SK-N-SH (cell line): ENCODE results near the gene SMYD3. TPM values are rescaled to one million over a fixed set of nuclear protein-coding genes. Genes with fewer than 3 reads are reported as not detected.

ENCODE experiments used
- CTCF ChIA-PET: fragments of 300-600, 350-600 bp; formaldehyde crosslinking; extraction: SDS; loops from one replicate; lab custom pipeline; 2021; lab: Yijun Ruan, JAX
- POLR2A ChIA-PET: fragments of 350-600 bp; sonication (Branson Sonifier 250); formaldehyde crosslinking; extraction: SDS; loops from one replicate; lab custom pipeline; 2020; ENCODE audit warnings: antibody characterized with exemption, inconsistent platforms; lab: Yijun Ruan, JAX
- DNase-seq: peaks from one replicate; pipeline ENCODE4 v3.0.0; 2012
- H2AFZ ChIP-seq: fragments of 200-600 bp; sonication (generic); 2 replicates; pipeline ENCODE4 v1.8.1; 2016; ENCODE audit warnings: antibody characterized with exemption, mild to moderate bottlenecking, low read depth
- H3F3A ChIP-seq: fragments of 200-600 bp; sonication (generic); replicated peaks from 2 replicates; pipeline ENCODE3; 2016; ENCODE audit warnings: antibody characterized with exemption, mild to moderate bottlenecking; ENCODE audit not compliant: insufficient read depth
- H3K27ac ChIP-seq, 2 experiments: fragments of 200-500 bp in 1 of 2; fragments of 200-600 bp in 1 of 2; sonication (Bioruptor generic) in 1 of 2; sonication (generic), shearing (Covaris generic) in 1 of 2; 2 replicates each; pipeline versions ENCODE4 v1.5.1 to v1.6.1; 2014 to 2016; ENCODE audit warnings: low read depth in 2 of 2, inconsistent platforms in 1 of 2, low read length in 1 of 2, mild to moderate bottlenecking in 1 of 2, mixed read lengths in 1 of 2
- H3K27me3 ChIP-seq: fragments of 200-600 bp; sonication (generic), shearing (Covaris generic); 2 replicates; pipeline ENCODE4 v1.6.1; 2016; ENCODE audit warnings: mixed run types; ENCODE audit not compliant: insufficient read depth
- H3K36me3 ChIP-seq, 2 experiments: fragments of 200-500 bp in 1 of 2; fragments of 200-600 bp in 1 of 2; sonication (Bioruptor generic) in 1 of 2; sonication (generic) in 1 of 2; replicated peaks in 1 of 2; 2 replicates each; pipeline versions ENCODE3 to v1.5.1; 2014 to 2016; ENCODE audit warnings: low read length in 1 of 2, mild to moderate bottlenecking in 1 of 2; ENCODE audit not compliant: insufficient read depth in 2 of 2, control insufficient read depth in 1 of 2
- H3K4me1 ChIP-seq, 2 experiments: fragments of 200-500 bp in 1 of 2; fragments of 200-600 bp in 1 of 2; sonication (Bioruptor generic) in 1 of 2; sonication (generic), shearing (Covaris generic) in 1 of 2; 2 replicates each; pipeline versions ENCODE4 v1.5.1 to v1.6.1; 2014 to 2016; ENCODE audit warnings: low read depth in 1 of 2, low read length in 1 of 2, mixed run types in 1 of 2; ENCODE audit not compliant: insufficient read depth in 2 of 2, control insufficient read depth in 1 of 2
- H3K4me2 ChIP-seq: fragments of 200-600 bp; sonication (generic), shearing (Covaris generic); 2 replicates; pipeline ENCODE4 v1.6.1; 2017; ENCODE audit warnings: mixed run types
- H3K4me3 ChIP-seq, 2 experiments: fragments of 200-500 bp in 1 of 2; fragments of 200-600 bp in 1 of 2; sonication (Bioruptor generic) in 1 of 2; sonication (generic), shearing (Covaris generic) in 1 of 2; 2 replicates each; pipeline versions ENCODE4 v1.5.1 to v1.8.1; 2014 to 2016; ENCODE audit warnings: low read depth in 2 of 2, inconsistent platforms in 1 of 2, low read length in 1 of 2, mild to moderate bottlenecking in 1 of 2, mixed read lengths in 1 of 2, moderate library complexity in 1 of 2
- H3K79me2 ChIP-seq: fragments of 200-600 bp; sonication (generic); 2 replicates; pipeline ENCODE4 v1.8.1; 2017; ENCODE audit warnings: mild to moderate bottlenecking; ENCODE audit not compliant: insufficient read depth
- H3K9ac ChIP-seq: fragments of 200-600 bp; sonication (generic); 2 replicates; pipeline ENCODE4 v1.6.1; 2017; ENCODE audit warnings: mixed run types
- H3K9me2 ChIP-seq: fragments of 200-600 bp; sonication (generic); 2 replicates; pipeline ENCODE4 v1.6.1; 2017; ENCODE audit warnings: mixed run types
- H3K9me3 ChIP-seq: fragments of 200-600 bp; sonication (generic); 2 replicates; pipeline ENCODE4 v1.6.1; 2017; ENCODE audit warnings: mixed run types, mild to moderate bottlenecking, moderate library complexity
- H4K20me1 ChIP-seq: fragments of 200-600 bp; sonication (generic); 2 replicates; pipeline ENCODE4 v1.6.1; 2017; ENCODE audit warnings: mild to moderate bottlenecking, mixed run types; ENCODE audit not compliant: insufficient read depth
- CHD2 ChIP-seq: fragments of 150-350 bp; IDR thresholded peaks from 2 replicates; pipeline ENCODE4 v1.6.1; 2018; ENCODE audit warnings: low read length; ENCODE audit not compliant: partially characterized antibody
- EP300 ChIP-seq, 2 experiments: IDR thresholded peaks; 2 replicates each; pipeline versions ENCODE4 v1.4.0 to v1.6.1; 2012; ENCODE audit warnings: borderline replicate concordance in 1 of 2, low read depth in 1 of 2, low read length in 1 of 2
- FOSL2 ChIP-seq: IDR thresholded peaks from 2 replicates; pipeline ENCODE4 v1.4.0; 2012; ENCODE audit warnings: low read depth, mild to moderate bottlenecking, moderate library complexity, borderline replicate concordance
- FOXJ3 ChIP-seq: sonication (generic); formaldehyde crosslinking; IDR thresholded peaks from 2 replicates; pipeline ENCODE4 v1.5.1; 2020; ENCODE audit warnings: mild to moderate bottlenecking, missing genetic modification reagents
- FOXM1 ChIP-seq: IDR thresholded peaks from 2 replicates; pipeline ENCODE4 v1.4.0; 2012; ENCODE audit warnings: low read depth, mild to moderate bottlenecking
- GATA2 ChIP-seq: sonication (generic); formaldehyde crosslinking; IDR thresholded peaks from 2 replicates; pipeline ENCODE4 v1.5.0; 2020; ENCODE audit warnings: mild to moderate bottlenecking, missing genetic modification reagents
- MXI1 ChIP-seq: IDR thresholded peaks from 2 replicates; pipeline ENCODE4 v1.6.1; 2012; ENCODE audit warnings: mild to moderate bottlenecking, low read depth, low read length, improper control_type of control experiment
- POLR2AphosphoS5 ChIP-seq: IDR thresholded peaks from 2 replicates; pipeline ENCODE4 v1.6.1; 2012; ENCODE audit warnings: low read depth, low read length
- RCOR1 ChIP-seq: fragments of 150-350 bp; IDR thresholded peaks from 2 replicates; pipeline ENCODE4 v1.6.1; 2017; ENCODE audit warnings: antibody characterized with exemption, low read length
- REST ChIP-seq: IDR thresholded peaks from 2 replicates; pipeline ENCODE4 v1.6.1; 2012; ENCODE audit warnings: mild to moderate bottlenecking, low read depth, low read length, moderate library complexity
- RXRA ChIP-seq: IDR thresholded peaks from 2 replicates; pipeline ENCODE4 v1.4.0; 2012; ENCODE audit warnings: low read depth, mild to moderate bottlenecking, borderline replicate concordance
- TAF1 ChIP-seq: IDR thresholded peaks from 2 replicates; pipeline ENCODE4 v1.6.1; 2012; ENCODE audit warnings: low read depth, mild to moderate bottlenecking, low read length, moderate library complexity, borderline replicate concordance
- TCF12 ChIP-seq: IDR thresholded peaks from 2 replicates; pipeline ENCODE4 v1.4.0; 2012
- USF1 ChIP-seq: IDR thresholded peaks from 2 replicates; pipeline ENCODE4 v1.4.0; 2012; ENCODE audit warnings: low read depth, borderline replicate concordance
- WGBS: methylation state at CpG from one replicate; pipeline ENCODE4 v1.1.6; 2017; ENCODE audit warnings: low lambda C conversion rate; 5-methylcytosine and 5-hydroxymethylcytosine counted together
- polyA plus RNA-seq, 3 experiments: library from polyadenylated mRNA; depleted of rRNA; stranded (reverse); fragments of >200 nt; gene quantifications; 2 replicates each; pipeline ENCODE4 v1.2.3, GENCODE V29; 2012
- TF ChIP-seq, protein P1 (sequence below): IDR thresholded peaks from 2 replicates; pipeline ENCODE4 v1.4.0; 2012; ENCODE audit warnings: low read depth, borderline replicate concordance
- TF ChIP-seq, protein P2 (sequence below): fragments of 200-600 bp; sonication (generic); IDR thresholded peaks from 2 replicates; pipeline ENCODE4 v1.6.1; 2017; ENCODE audit warnings: antibody characterized with exemption, mild to moderate bottlenecking, moderate library complexity
- TF ChIP-seq, protein P3 (sequence below): IDR thresholded peaks from 2 replicates; pipeline ENCODE4; 2012
- TF ChIP-seq, protein P4 (sequence below): IDR thresholded peaks from 2 replicates; pipeline ENCODE4 v1.4.0; 2012; ENCODE audit warnings: low read depth

Gene SMYD3
- polyA plus RNA-seq, 1 of the 3 experiments (the other 2 are of a cell fraction) = 31.4 TPM

DNA sequence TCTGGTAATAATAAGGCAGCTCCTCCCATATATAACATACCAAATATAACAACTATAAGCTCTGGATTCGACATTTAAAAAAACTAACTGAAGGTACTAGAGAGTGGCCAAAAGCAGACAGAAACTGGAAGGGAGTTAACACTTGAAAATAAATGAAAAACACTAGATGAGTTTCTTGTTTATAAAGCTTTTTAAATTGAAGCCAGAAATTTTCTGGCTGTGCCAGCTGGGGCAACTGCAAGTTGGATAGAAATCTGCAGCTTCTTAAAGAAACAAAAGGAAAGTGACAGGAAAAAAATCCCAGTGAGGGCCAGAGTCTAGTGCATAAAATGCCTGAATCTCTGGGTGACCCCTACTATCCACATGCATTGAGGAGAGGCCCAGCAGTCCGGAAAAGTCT, 432.7 kb downstream of the SMYD3 start:
- 90% methylated on average over 2 of the region's 2 CpGs for WGBS
- H3K4me1 ChIP-seq = peaks cover 0 to 11% of the 10 kb centered on the region in 2 experiments; a peak in 2 of 4 replicates
- H3K27me3 ChIP-seq = no peaks in the 10 kb centered on the region
- TF ChIP-seq FOXJ3 (no peak), POLR2AphosphoS5 (no peak), FOSL2 (no peak), USF1 (no peak), MXI1 (no peak), GATA2 (CRISPR knock-in tag) (no peak), TCF12 (no peak)
- TF ChIP-seq, protein P1, sequence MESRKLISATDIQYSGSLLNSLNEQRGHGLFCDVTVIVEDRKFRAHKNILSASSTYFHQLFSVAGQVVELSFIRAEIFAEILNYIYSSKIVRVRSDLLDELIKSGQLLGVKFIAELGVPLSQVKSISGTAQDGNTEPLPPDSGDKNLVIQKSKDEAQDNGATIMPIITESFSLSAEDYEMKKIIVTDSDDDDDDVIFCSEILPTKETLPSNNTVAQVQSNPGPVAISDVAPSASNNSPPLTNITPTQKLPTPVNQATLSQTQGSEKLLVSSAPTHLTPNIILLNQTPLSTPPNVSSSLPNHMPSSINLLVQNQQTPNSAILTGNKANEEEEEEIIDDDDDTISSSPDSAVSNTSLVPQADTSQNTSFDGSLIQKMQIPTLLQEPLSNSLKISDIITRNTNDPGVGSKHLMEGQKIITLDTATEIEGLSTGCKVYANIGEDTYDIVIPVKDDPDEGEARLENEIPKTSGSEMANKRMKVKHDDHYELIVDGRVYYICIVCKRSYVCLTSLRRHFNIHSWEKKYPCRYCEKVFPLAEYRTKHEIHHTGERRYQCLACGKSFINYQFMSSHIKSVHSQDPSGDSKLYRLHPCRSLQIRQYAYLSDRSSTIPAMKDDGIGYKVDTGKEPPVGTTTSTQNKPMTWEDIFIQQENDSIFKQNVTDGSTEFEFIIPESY = no peak
- TF ChIP-seq, protein P2, sequence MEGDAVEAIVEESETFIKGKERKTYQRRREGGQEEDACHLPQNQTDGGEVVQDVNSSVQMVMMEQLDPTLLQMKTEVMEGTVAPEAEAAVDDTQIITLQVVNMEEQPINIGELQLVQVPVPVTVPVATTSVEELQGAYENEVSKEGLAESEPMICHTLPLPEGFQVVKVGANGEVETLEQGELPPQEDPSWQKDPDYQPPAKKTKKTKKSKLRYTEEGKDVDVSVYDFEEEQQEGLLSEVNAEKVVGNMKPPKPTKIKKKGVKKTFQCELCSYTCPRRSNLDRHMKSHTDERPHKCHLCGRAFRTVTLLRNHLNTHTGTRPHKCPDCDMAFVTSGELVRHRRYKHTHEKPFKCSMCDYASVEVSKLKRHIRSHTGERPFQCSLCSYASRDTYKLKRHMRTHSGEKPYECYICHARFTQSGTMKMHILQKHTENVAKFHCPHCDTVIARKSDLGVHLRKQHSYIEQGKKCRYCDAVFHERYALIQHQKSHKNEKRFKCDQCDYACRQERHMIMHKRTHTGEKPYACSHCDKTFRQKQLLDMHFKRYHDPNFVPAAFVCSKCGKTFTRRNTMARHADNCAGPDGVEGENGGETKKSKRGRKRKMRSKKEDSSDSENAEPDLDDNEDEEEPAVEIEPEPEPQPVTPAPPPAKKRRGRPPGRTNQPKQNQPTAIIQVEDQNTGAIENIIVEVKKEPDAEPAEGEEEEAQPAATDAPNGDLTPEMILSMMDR = no peak
- POLR2A ChIA-PET = no interaction called here
- H3K4me2 ChIP-seq = no peak overlapping the region
- CTCF ChIA-PET = no interaction called here
- H3K9ac ChIP-seq = no peak overlapping the region
- no peak for DNase-seq
- H3K9me2 ChIP-seq = no peaks in the 10 kb centered on the region
- no peaks in the 10 kb centered on the region for H3F3A ChIP-seq
- H4K20me1 ChIP-seq = no peaks in the 10 kb centered on the region
- H3K27ac ChIP-seq = no peak overlapping the region
- H3K9me3 ChIP-seq = no peaks in the 10 kb centered on the region
- H3K79me2 ChIP-seq = no peaks in the 10 kb centered on the region
- no peak overlapping the region for H3K4me3 ChIP-seq
- peaks cover 0 to 5% of the 10 kb centered on the region in 2 experiments for H3K36me3 ChIP-seq
- no peak overlapping the region for H2AFZ ChIP-seq

DNA sequence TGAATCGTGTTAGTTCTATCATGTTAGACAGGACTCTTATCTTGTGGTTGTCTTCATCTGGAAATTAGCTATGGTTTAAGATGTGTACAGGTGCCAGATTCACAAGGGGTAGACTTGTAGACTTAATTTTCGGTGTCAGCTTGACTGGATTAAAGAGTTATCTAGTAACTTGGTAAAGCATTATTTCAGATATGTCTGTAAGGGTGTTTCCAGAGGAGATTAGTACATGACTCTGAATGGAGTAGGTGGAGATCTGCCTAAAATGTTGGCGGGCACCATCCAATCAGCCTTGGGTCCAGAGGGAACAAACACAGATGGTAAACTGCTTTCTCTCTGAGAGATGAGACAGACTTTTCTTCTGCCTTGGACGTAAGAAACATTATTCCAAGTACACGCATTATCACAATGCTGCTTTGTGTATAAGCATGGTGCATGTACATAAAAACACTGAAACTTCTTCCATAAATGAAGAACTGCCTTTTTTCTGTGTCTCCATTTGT, 434.6 kb downstream of the SMYD3 start:
- CTCF ChIA-PET = interaction anchor here (1.5 kb wide), 1 partner anchor 44 kb away, joined by 4 read pairs; no protein-coding TSS in a partner anchor
- no peaks in the 10 kb centered on the region for H3K79me2 ChIP-seq
- POLR2A ChIA-PET = no interaction called here
- TF ChIP-seq GATA2 (CRISPR knock-in tag) (no peak), FOXM1 (no peak), REST (no peak), CHD2 (no peak), RXRA (no peak), MXI1 (no peak), RCOR1 (no peak), EP300 (IDR thresholded peaks at IDR 0.05; ENCODE audit: borderline replicate concordance in 1 of 2, low read depth in 1 of 2, low read length in 1 of 2) (no peak), TAF1 (no peak)
- TF ChIP-seq, protein P3, sequence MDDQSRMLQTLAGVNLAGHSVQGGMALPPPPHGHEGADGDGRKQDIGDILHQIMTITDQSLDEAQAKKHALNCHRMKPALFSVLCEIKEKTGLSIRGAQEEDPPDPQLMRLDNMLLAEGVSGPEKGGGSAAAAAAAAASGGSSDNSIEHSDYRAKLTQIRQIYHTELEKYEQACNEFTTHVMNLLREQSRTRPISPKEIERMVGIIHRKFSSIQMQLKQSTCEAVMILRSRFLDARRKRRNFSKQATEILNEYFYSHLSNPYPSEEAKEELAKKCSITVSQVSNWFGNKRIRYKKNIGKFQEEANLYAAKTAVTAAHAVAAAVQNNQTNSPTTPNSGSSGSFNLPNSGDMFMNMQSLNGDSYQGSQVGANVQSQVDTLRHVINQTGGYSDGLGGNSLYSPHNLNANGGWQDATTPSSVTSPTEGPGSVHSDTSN = no peak
- TF ChIP-seq, protein P4, sequence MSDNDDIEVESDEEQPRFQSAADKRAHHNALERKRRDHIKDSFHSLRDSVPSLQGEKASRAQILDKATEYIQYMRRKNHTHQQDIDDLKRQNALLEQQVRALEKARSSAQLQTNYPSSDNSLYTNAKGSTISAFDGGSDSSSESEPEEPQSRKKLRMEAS = no peak

More for the DNA sequence above, 434.6 kb downstream of the SMYD3 start:
- no peak overlapping the region for H2AFZ ChIP-seq
- DNase-seq = no peak
- no peak overlapping the region for H3K27ac ChIP-seq
- H3K9ac ChIP-seq = no peak overlapping the region
- no peaks in the 10 kb centered on the region for H3K27me3 ChIP-seq
- no peaks in the 10 kb centered on the region for H3K9me2 ChIP-seq
- H4K20me1 ChIP-seq = no peaks in the 10 kb centered on the region
- H3K4me1 ChIP-seq = peaks cover 0 to 23% of the 10 kb centered on the region in 2 experiments; a peak in 2 of 4 replicates
- H3K9me3 ChIP-seq = no peaks in the 10 kb centered on the region
- no peak overlapping the region for H3K4me3 ChIP-seq
- 96% methylated on average over 5 of the region's 5 CpGs for WGBS
- H3K4me2 ChIP-seq = no peak overlapping the region
- H3F3A ChIP-seq = no peaks in the 10 kb centered on the region
- H3K36me3 ChIP-seq = peaks cover 0 to 5% of the 10 kb centered on the region in 2 experiments
